Activated CD4-positive, alpha-beta T cell treated with anti-CD3 and anti-CD28 coated beads, Interleukin-2, amount 10 ng/mL, durations not matched to agents 7 days and 5 days (primary cell): ENCODE data around the gene IFI27. TPM values are rescaled to one million over a fixed set of nuclear protein-coding genes. Genes with fewer than 3 reads are reported as not detected.
A peak's percentile ranks its signal among the peaks of the same experiment; 100 is the strongest.

ENCODE experiments used
- CTCF ChIA-PET: fragments of 350-600 bp; sonication (Branson Sonifier 250); formaldehyde crosslinking; loops from one replicate; lab custom pipeline; 2021; ENCODE audit warnings: antibody characterized with exemption; lab: Charles Lee
- POLR2A ChIA-PET: fragments of 350-600 bp; sonication (Branson Sonifier 250); formaldehyde crosslinking; loops from one replicate; lab custom pipeline; 2021; ENCODE audit warnings: antibody characterized with exemption; lab: Charles Lee
- DNase-seq: peaks from one replicate; pipeline ENCODE4 v3.0.0-alpha.2; 2020
- H3K27ac Mint-ChIP-seq: one replicate; pipeline ENCODE4 v1.8.0; 2021; ENCODE audit warnings: mild to moderate bottlenecking, moderate library complexity, mixed read lengths
- H3K27me3 Mint-ChIP-seq: one replicate; pipeline ENCODE4 v1.8.0; 2021; ENCODE audit warnings: mixed read lengths
- H3K36me3 Mint-ChIP-seq: one replicate; pipeline ENCODE4 v1.8.0; 2021; ENCODE audit warnings: low read depth, mixed read lengths
- H3K4me1 Mint-ChIP-seq: one replicate; pipeline ENCODE4 v1.8.0; 2021; ENCODE audit warnings: mixed read lengths
- H3K4me3 Mint-ChIP-seq: one replicate; pipeline ENCODE4 v1.8.0; 2021; ENCODE audit warnings: mild to moderate bottlenecking, moderate library complexity, mixed read lengths
- H3K9me3 Mint-ChIP-seq: one replicate; pipeline ENCODE4 v1.8.0; 2021; ENCODE audit warnings: mixed read lengths
- total RNA-seq, 2 experiments: library from RNA; stranded (reverse); gene quantifications; one replicate each; pipeline ENCODE4 v1.2.3, GENCODE V29; 2021

Gene IFI27
- total RNA-seq, 2 experiments from 2014 or later = 158 to 193 TPM

- peaks cover 4% of the 10 kb centered on the region for H3K36me3 Mint-ChIP-seq
- POLR2A ChIA-PET = no interaction called here
- no peak for DNase-seq
- no peak overlapping the region for H3K4me3 Mint-ChIP-seq
- CTCF ChIA-PET = interaction anchor here (0.6 kb wide), 1 partner anchor 11 kb away, joined by 3 read pairs; no protein-coding TSS in a partner anchor
- peak overlapping the region; percentile 85 for H3K27ac Mint-ChIP-seq
- H3K4me1 Mint-ChIP-seq = peaks cover 39% of the 10 kb centered on the region
- H3K9me3 Mint-ChIP-seq = no peaks in the 10 kb centered on the region
- no peaks in the 10 kb centered on the region for H3K27me3 Mint-ChIP-seq
These were observed 653 bp upstream of the IFI27 start for GRCh38 chr14:94109915-94110250.

- ChIA-PET CTCF (interaction anchor here (1.0 to 1.1 kb wide), 2 partner anchors 11 to 25 kb away, joined by 3 to 5 read pairs; no protein-coding TSS in a partner anchor), POLR2A (no interaction called here)
- Mint-ChIP-seq H3K36me3 (peaks cover 4% of the 10 kb centered on the region), H3K4me3 (peak overlapping the region; percentile 71), H3K27ac (peak overlapping the region; percentile 85), H3K9me3 (no peaks in the 10 kb centered on the region), H3K4me1 (peaks cover 47% of the 10 kb centered on the region), H3K27me3 (no peaks in the 10 kb centered on the region)
- DNase-seq = no peak
These were observed 950 bp downstream of the IFI27 start for GRCh38 chr14:94111276-94112095.

GRCh38 chr14:94112513-94113063 lies 2.1 kb downstream of the IFI27 start:
- ChIA-PET POLR2A (no interaction called here), CTCF (interaction anchor here (0.9 to 1.3 kb wide), 3 partner anchors 12 to 17 kb away, joined by 3 read pairs; no protein-coding TSS in a partner anchor)
- Mint-ChIP-seq H3K27me3 (no peaks in the 10 kb centered on the region), H3K36me3 (peaks cover 4% of the 10 kb centered on the region), H3K4me3 (peak overlapping the region; percentile 71), H3K9me3 (no peaks in the 10 kb centered on the region), H3K4me1 (peaks cover 47% of the 10 kb centered on the region), H3K27ac (peak overlapping the region; percentile 46)
- DNase-seq = no peak

GRCh38 chr14:94113073-94113472 lies 2.5 kb downstream of the IFI27 start:
- CTCF ChIA-PET = interaction anchor here (0.9 to 1.3 kb wide), 3 partner anchors 11 to 17 kb away, joined by 3 read pairs; no protein-coding TSS in a partner anchor
- Mint-ChIP-seq H3K4me1 (peaks cover 49% of the 10 kb centered on the region), H3K27ac (peak overlapping the region; percentile 17), H3K36me3 (peaks cover 4% of the 10 kb centered on the region), H3K9me3 (no peaks in the 10 kb centered on the region), H3K4me3 (no peak overlapping the region), H3K27me3 (no peaks in the 10 kb centered on the region)
- POLR2A ChIA-PET = no interaction called here
- no peak for DNase-seq

DNA sequence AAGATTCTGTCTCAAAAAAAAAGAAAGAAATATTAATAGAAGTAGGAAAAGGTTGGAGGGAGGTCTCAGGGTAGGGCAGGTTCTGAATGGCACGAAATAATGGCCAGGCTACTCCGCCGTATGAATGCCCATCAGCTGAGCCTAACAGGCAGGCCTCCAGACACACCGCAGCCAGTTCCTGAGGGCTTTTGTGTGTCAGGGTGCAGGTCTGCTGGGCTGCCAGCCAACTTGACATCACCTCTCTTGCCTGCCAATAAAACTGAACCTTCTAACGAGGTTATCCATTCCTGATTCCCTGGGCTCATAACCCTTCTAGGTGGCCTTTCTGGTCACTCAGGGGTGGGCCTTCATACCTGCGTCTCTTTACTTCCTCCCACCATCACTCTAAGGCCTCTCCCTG lies 3.0 kb downstream of the IFI27 start:
- H3K27me3 Mint-ChIP-seq = no peaks in the 10 kb centered on the region
- ChIA-PET CTCF (interaction anchor here (0.6 kb wide), 1 partner anchor 22 kb away, joined by 3 read pairs; no protein-coding TSS in a partner anchor), POLR2A (interaction anchor here (0.6 kb wide), 1 partner anchor 10 kb away, joined by 3 read pairs; no protein-coding TSS in a partner anchor)
- H3K36me3 Mint-ChIP-seq = peaks cover 3% of the 10 kb centered on the region
- H3K4me1 Mint-ChIP-seq = peaks cover 51% of the 10 kb centered on the region
- no peak for DNase-seq
- H3K27ac Mint-ChIP-seq = no peak overlapping the region
- H3K9me3 Mint-ChIP-seq = no peaks in the 10 kb centered on the region
- H3K4me3 Mint-ChIP-seq = no peak overlapping the region

GRCh38 chr14:94113908-94114588 lies 3.5 kb downstream of the IFI27 start:
- POLR2A ChIA-PET = interaction anchor here (0.6 kb wide), 1 partner anchor 11 kb away, joined by 3 read pairs; no protein-coding TSS in a partner anchor
- H3K4me1 Mint-ChIP-seq = peaks cover 51% of the 10 kb centered on the region
- H3K27me3 Mint-ChIP-seq = no peaks in the 10 kb centered on the region
- H3K27ac Mint-ChIP-seq = no peak overlapping the region
- CTCF ChIA-PET = interaction anchor here (0.6 to 2.3 kb wide), 2 partner anchors 10 to 23 kb away, joined by 3 to 6 read pairs; no protein-coding TSS in a partner anchor
- no peak for DNase-seq
- H3K9me3 Mint-ChIP-seq = no peaks in the 10 kb centered on the region
- H3K4me3 Mint-ChIP-seq = no peak overlapping the region
- peaks cover 2% of the 10 kb centered on the region for H3K36me3 Mint-ChIP-seq

DNA sequence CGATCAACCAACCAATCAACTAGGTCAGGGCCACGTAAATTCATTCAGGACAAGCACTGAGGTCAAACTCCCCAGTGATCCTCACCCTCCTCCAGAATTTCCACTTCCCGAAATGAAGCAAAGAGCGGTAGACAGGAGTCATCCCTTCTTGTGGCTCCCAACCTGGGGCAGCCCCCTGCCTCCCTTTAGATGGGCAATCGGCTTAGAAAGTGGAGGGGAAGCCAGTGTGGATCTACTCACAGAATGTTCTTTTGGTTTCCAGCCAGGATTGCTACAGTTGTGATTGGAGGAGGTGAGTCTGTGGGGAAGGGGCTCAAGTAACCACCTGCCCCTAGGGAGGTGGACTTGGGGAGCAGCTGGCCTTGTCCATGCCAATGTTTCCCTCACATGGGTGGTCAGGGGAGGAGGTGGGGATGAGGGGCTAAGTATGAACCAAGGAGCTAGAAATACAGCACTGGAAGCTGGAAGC lies 4.1 kb downstream of the IFI27 start:
- Mint-ChIP-seq H3K4me3 (no peak overlapping the region), H3K27ac (no peak overlapping the region), H3K4me1 (peaks cover 49% of the 10 kb centered on the region), H3K27me3 (no peaks in the 10 kb centered on the region), H3K9me3 (peaks cover 4% of the 10 kb centered on the region), H3K36me3 (peaks cover 2% of the 10 kb centered on the region)
- ChIA-PET CTCF (interaction anchor here (0.9 to 2.3 kb wide), 4 partner anchors 11 to 78 kb away, joined by 3 to 6 read pairs (median 5); no protein-coding TSS in a partner anchor), POLR2A (interaction anchor here (0.6 kb wide), 1 partner anchor 15 kb away, joined by 3 read pairs; no protein-coding TSS in a partner anchor)
- no peak for DNase-seq

DNA sequence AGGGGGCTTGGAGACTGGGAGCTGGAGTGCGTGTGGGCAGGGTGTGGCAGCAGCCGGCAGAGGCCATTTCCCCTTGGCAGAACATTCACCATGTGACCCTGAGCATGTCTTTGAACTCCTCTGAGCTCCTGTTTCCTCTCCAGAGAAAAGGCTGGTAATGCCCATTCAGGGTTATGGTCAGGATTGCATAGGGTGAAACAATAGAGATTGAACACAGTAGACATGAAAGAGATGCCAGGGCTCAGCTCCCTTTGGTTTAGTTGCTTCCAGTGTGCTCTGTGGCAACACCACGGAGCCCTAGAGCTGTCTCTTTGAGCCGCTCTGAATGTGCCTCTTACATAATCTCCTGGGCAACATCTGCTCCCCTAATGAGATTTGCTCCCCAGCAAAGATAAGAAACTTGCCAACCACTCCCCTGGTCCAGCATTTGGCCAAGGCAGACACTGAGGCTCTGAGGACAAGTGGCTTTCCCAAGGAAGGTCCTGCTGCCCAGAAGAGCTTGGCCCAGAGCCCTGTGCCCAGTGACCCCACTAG lies 4.6 kb downstream of the IFI27 start:
- Mint-ChIP-seq H3K4me1 (peaks cover 44% of the 10 kb centered on the region), H3K27ac (no peak overlapping the region), H3K27me3 (no peaks in the 10 kb centered on the region), H3K9me3 (peaks cover 6% of the 10 kb centered on the region), H3K36me3 (peaks cover 2% of the 10 kb centered on the region), H3K4me3 (no peak overlapping the region)
- ChIA-PET CTCF (interaction anchor here (0.9 to 2.3 kb wide), 4 partner anchors 11 to 79 kb away, joined by 3 to 6 read pairs (median 5); no protein-coding TSS in a partner anchor), POLR2A (interaction anchor here (0.6 kb wide), 1 partner anchor 16 kb away, joined by 3 read pairs; no protein-coding TSS in a partner anchor)
- DNase-seq = no peak

GRCh38 chr14:94115631-94116030 lies 5.1 kb downstream of the IFI27 start:
- Mint-ChIP-seq H3K9me3 (peaks cover 11% of the 10 kb centered on the region), H3K4me3 (no peak overlapping the region), H3K27ac (no peak overlapping the region), H3K36me3 (peaks cover 2% of the 10 kb centered on the region), H3K27me3 (no peaks in the 10 kb centered on the region), H3K4me1 (peaks cover 39% of the 10 kb centered on the region)
- ChIA-PET POLR2A (no interaction called here), CTCF (interaction anchor here (0.9 to 2.3 kb wide), 4 partner anchors 12 to 79 kb away, joined by 3 to 6 read pairs (median 5); no protein-coding TSS in a partner anchor)
- DNase-seq = no peak

DNA sequence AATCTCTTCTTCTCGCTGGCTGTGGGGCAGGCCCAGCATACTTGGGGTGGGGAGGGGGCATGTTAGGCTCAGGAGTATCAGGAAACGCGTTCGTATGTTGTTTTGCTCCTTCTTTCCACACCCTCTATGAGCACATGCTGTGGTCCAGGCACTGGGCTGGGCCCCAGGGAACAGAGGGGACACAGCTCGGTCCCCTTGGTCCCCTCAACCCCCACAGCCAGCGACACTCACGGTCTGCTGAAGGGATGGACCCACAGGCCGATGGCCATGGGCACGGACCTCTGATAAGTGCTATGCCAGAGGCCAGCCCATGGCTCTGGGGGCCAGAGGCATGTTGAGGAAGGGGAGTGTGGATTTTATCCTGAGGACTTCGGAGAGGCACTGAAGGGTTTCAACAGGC lies 6.2 kb downstream of the IFI27 start:
- H3K27me3 Mint-ChIP-seq = no peaks in the 10 kb centered on the region
- no peak for DNase-seq

GRCh38 chr14:94117856-94118255 lies 7.3 kb downstream of the IFI27 start:
- DNase-seq = no peak
- no peaks in the 10 kb centered on the region for H3K36me3 Mint-ChIP-seq
- H3K4me3 Mint-ChIP-seq = no peak overlapping the region
- H3K4me1 Mint-ChIP-seq = peaks cover 26% of the 10 kb centered on the region
- POLR2A ChIA-PET = no interaction called here
- no peaks in the 10 kb centered on the region for H3K27me3 Mint-ChIP-seq
- H3K27ac Mint-ChIP-seq = no peak overlapping the region
- CTCF ChIA-PET = interaction anchor here (0.6 to 1.6 kb wide), 3 partner anchors 17 to 60 kb away, joined by 3 to 5 read pairs (median 5); no protein-coding TSS in a partner anchor
- H3K9me3 Mint-ChIP-seq = peaks cover 14% of the 10 kb centered on the region

More for the DNA sequence above, 6.2 kb downstream of the IFI27 start:
- Mint-ChIP-seq H3K27ac (no peak overlapping the region), H3K36me3 (peaks cover 2% of the 10 kb centered on the region), H3K4me3 (no peak overlapping the region), H3K4me1 (peaks cover 34% of the 10 kb centered on the region), H3K9me3 (peaks cover 14% of the 10 kb centered on the region)
- POLR2A ChIA-PET = interaction anchor here (0.7 kb wide), 1 partner anchor 28 kb away, joined by 3 read pairs; no protein-coding TSS in a partner anchor
- CTCF ChIA-PET = interaction anchor here (1.6 kb wide), 1 partner anchor 20 kb away, joined by 5 read pairs; no protein-coding TSS in a partner anchor

- no peak overlapping the region for H3K4me3 Mint-ChIP-seq
- peaks cover 14% of the 10 kb centered on the region for H3K9me3 Mint-ChIP-seq
- DNase-seq = no peak
- no peak overlapping the region for H3K27ac Mint-ChIP-seq
- ChIA-PET CTCF (interaction anchor here (0.6 kb wide), 1 partner anchor 408 kb away, joined by 4 read pairs; no protein-coding TSS in a partner anchor), POLR2A (no interaction called here)
- peaks cover 20% of the 10 kb centered on the region for H3K4me1 Mint-ChIP-seq
- no peaks in the 10 kb centered on the region for H3K36me3 Mint-ChIP-seq
- no peaks in the 10 kb centered on the region for H3K27me3 Mint-ChIP-seq
These were observed 8.5 kb downstream of the IFI27 start for GRCh38 chr14:94119071-94119470.
